ENCODE measurements around the gene FAM110D.

Gene FAM110D

DNA sequence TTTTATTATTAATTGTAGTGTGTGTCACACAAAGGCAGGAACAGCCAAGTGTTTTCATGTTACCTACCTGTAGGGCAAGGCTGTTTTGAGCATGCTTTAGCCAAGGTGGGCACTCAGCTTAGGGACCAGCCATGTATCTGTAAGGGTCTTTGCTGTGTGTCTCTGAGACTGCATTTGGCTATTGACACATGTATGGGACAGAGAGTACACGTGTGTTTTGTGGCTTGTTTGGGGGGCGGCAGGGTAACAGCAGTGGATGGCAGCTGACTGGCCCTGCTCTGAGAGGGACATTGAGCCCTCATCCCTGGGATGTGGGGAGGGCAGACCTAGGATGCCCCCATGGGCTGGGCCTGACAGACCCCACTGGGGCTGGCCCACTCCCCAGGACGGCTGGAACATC lies 38.4 kb downstream of the FAM110D start:
- Histone ChIP-seq H3K4me3 (ENCODE audit: low read depth, low read length, poor library complexity, severe bottlenecking) (no peak overlapping the region), H3K36me3 (ENCODE audit: insufficient read depth, low read length) (no peaks in the 10 kb centered on the region), H3K9me2 (ENCODE audit: low read depth, low read length) (no peaks in the 10 kb centered on the region), H3K27ac (ENCODE audit: low read depth, low read length, poor library complexity, severe bottlenecking) (no peak overlapping the region), H3F3A (ENCODE audit: insufficient read depth, low read length) (no peaks in the 10 kb centered on the region), H4K20me1 (ENCODE audit: insufficient read depth, low read length) (no peaks in the 10 kb centered on the region), H3K9me3 (ENCODE audit: low read length) (no peaks in the 10 kb centered on the region), H3K79me2 (ENCODE audit: insufficient read depth, low read length) (no peaks in the 10 kb centered on the region), H3K27me3 (ENCODE audit: insufficient read depth, low read length) (no peaks in the 10 kb centered on the region; the same call in 1 of the 2 replicates), H2AFZ (ENCODE audit: low read length) (no peak overlapping the region), H3K9ac (ENCODE audit: low read length) (no peak overlapping the region), H3K4me1 (ENCODE audit: insufficient read depth, low read length, severe bottlenecking) (no peaks in the 10 kb centered on the region), H3K4me2 (ENCODE audit: low read length) (no peak overlapping the region)
- TF ChIP-seq EZH2 (IDR thresholded peaks at IDR 0.05; ENCODE audit: borderline replicate concordance, low read length) = no peak
- TF ChIP-seq, protein P1, sequence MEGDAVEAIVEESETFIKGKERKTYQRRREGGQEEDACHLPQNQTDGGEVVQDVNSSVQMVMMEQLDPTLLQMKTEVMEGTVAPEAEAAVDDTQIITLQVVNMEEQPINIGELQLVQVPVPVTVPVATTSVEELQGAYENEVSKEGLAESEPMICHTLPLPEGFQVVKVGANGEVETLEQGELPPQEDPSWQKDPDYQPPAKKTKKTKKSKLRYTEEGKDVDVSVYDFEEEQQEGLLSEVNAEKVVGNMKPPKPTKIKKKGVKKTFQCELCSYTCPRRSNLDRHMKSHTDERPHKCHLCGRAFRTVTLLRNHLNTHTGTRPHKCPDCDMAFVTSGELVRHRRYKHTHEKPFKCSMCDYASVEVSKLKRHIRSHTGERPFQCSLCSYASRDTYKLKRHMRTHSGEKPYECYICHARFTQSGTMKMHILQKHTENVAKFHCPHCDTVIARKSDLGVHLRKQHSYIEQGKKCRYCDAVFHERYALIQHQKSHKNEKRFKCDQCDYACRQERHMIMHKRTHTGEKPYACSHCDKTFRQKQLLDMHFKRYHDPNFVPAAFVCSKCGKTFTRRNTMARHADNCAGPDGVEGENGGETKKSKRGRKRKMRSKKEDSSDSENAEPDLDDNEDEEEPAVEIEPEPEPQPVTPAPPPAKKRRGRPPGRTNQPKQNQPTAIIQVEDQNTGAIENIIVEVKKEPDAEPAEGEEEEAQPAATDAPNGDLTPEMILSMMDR (IDR thresholded peaks at IDR 0.05; ENCODE audit: low read length) = no peak

GRCh38 chr1:26197813-26198212 lies 38.9 kb downstream of the FAM110D start:
- Histone ChIP-seq H3K36me3 (ENCODE audit: insufficient read depth, low read length) (no peaks in the 10 kb centered on the region), H3K4me2 (ENCODE audit: low read length) (no peak overlapping the region), H2AFZ (ENCODE audit: low read length) (no peak overlapping the region), H3K9me2 (ENCODE audit: low read depth, low read length) (no peaks in the 10 kb centered on the region), H3K4me3 (ENCODE audit: low read depth, low read length, poor library complexity, severe bottlenecking) (no peak overlapping the region), H3K27me3 (ENCODE audit: insufficient read depth, low read length) (no peaks in the 10 kb centered on the region; the same call in 1 of the 2 replicates), H3K9me3 (ENCODE audit: low read length) (no peaks in the 10 kb centered on the region), H3K4me1 (ENCODE audit: insufficient read depth, low read length, severe bottlenecking) (no peaks in the 10 kb centered on the region), H3K79me2 (ENCODE audit: insufficient read depth, low read length) (no peaks in the 10 kb centered on the region), H3K27ac (ENCODE audit: low read depth, low read length, poor library complexity, severe bottlenecking) (no peak overlapping the region), H3K9ac (ENCODE audit: low read length) (no peak overlapping the region), H3F3A (ENCODE audit: insufficient read depth, low read length) (no peaks in the 10 kb centered on the region), H4K20me1 (ENCODE audit: insufficient read depth, low read length) (no peaks in the 10 kb centered on the region)
- no peak for TF ChIP-seq EZH2 (IDR thresholded peaks at IDR 0.05; ENCODE audit: borderline replicate concordance, low read length)
- TF ChIP-seq, protein P1 (IDR thresholded peaks at IDR 0.05; ENCODE audit: low read length) = no peak

GRCh38 chr1:26200413-26200812 lies 41.5 kb downstream of the FAM110D start:
- H3F3A ChIP-seq (ENCODE audit: insufficient read depth, low read length) = no peaks in the 10 kb centered on the region
- H3K4me2 ChIP-seq (ENCODE audit: low read length) = no peak overlapping the region
- no peaks in the 10 kb centered on the region for H3K79me2 ChIP-seq (ENCODE audit: insufficient read depth, low read length)
- H3K9ac ChIP-seq (ENCODE audit: low read length) = no peak overlapping the region
- no peaks in the 10 kb centered on the region for H3K9me3 ChIP-seq (ENCODE audit: low read length)
- no peaks in the 10 kb centered on the region for H3K36me3 ChIP-seq (ENCODE audit: insufficient read depth, low read length)
- H3K9me2 ChIP-seq (ENCODE audit: low read depth, low read length) = no peaks in the 10 kb centered on the region
- H3K27me3 ChIP-seq (ENCODE audit: insufficient read depth, low read length) = no peaks in the 10 kb centered on the region; the same call in 1 of the 2 replicates
- H4K20me1 ChIP-seq (ENCODE audit: insufficient read depth, low read length) = no peaks in the 10 kb centered on the region
- TF ChIP-seq, protein P1 (IDR thresholded peaks at IDR 0.05; ENCODE audit: low read length) = no peak
- no peak for TF ChIP-seq EZH2 (IDR thresholded peaks at IDR 0.05; ENCODE audit: borderline replicate concordance, low read length)
- H3K4me3 ChIP-seq (ENCODE audit: low read depth, low read length, poor library complexity, severe bottlenecking) = no peak overlapping the region
- no peaks in the 10 kb centered on the region for H3K4me1 ChIP-seq (ENCODE audit: insufficient read depth, low read length, severe bottlenecking)
- H2AFZ ChIP-seq (ENCODE audit: low read length) = no peak overlapping the region
- no peak overlapping the region for H3K27ac ChIP-seq (ENCODE audit: low read depth, low read length, poor library complexity, severe bottlenecking)
